Activated CD8-positive, alpha-beta T cell treated with anti-CD3 and anti-CD28 coated beads for 36 hours (primary cell): ENCODE results near the gene REXO1. TPM values are rescaled to one million over a fixed set of nuclear protein-coding genes. Genes with fewer than 3 reads are reported as not detected.
"Not testable (repeated sequence)": the region's sequence is repeated elsewhere in the genome, so short reads cannot be mapped to it uniquely, and the experiment has no call there.

Source experiments
- ATAC-seq: fragments of 200-7000 bp; cut with Tn5 transposase; one replicate; pipeline ENCODE4 v1.10.0; 2021; ENCODE audit warnings: mild to moderate bottlenecking, moderate library complexity
- CTCF ChIA-PET: fragments of 350-600 bp; sonication (Branson Sonifier 250); formaldehyde crosslinking; loops from one replicate; lab custom pipeline; 2021; ENCODE audit warnings: antibody characterized with exemption; lab: Charles Lee
- POLR2A ChIA-PET: fragments of 350-600 bp; sonication (Branson Sonifier 250); formaldehyde crosslinking; loops from one replicate; lab custom pipeline; 2021; ENCODE audit warnings: antibody characterized with exemption; lab: Charles Lee
- DNase-seq: peaks from one replicate; pipeline ENCODE4 v3.0.0-alpha.2; 2020
- H3K27ac Mint-ChIP-seq: one replicate; pipeline ENCODE4 v1.8.0; 2021; ENCODE audit warnings: mild to moderate bottlenecking, mixed read lengths
- H3K27me3 Mint-ChIP-seq: one replicate; pipeline ENCODE4 v1.8.0; 2021; ENCODE audit warnings: mixed read lengths
- H3K36me3 Mint-ChIP-seq: one replicate; pipeline ENCODE4 v1.8.0; 2021; ENCODE audit warnings: low read depth, mixed read lengths
- H3K4me1 Mint-ChIP-seq: one replicate; pipeline ENCODE4 v1.8.0; 2021; ENCODE audit warnings: low read depth, mixed read lengths
- H3K4me3 Mint-ChIP-seq: one replicate; pipeline ENCODE4 v1.8.0; 2021; ENCODE audit warnings: mild to moderate bottlenecking, moderate library complexity, mixed read lengths
- H3K9me3 Mint-ChIP-seq: one replicate; pipeline ENCODE4 v1.8.0; 2021; ENCODE audit warnings: mixed read lengths
- intact Hi-C: fragments of 100-400 bp; cut with micrococcal nuclease; formaldehyde crosslinking; loops from one replicate; pipeline ENCODE4 v1.10.0; 2022
- total RNA-seq, 2 experiments: library from RNA; stranded (reverse); gene quantifications; one replicate each; pipeline ENCODE4 v1.2.3, GENCODE V29; 2021
- TF ChIP-seq, protein P1 (sequence below): fragments of 200-600 bp; IDR thresholded peaks from one replicate; pipeline ENCODE4 v1.8.0; 2022; ENCODE audit warnings: antibody characterized with exemption, mild to moderate bottlenecking

The REXO1 gene
- total RNA-seq, 2 experiments from 2014 or later, result 43.4 to 46.8 TPM

DNA sequence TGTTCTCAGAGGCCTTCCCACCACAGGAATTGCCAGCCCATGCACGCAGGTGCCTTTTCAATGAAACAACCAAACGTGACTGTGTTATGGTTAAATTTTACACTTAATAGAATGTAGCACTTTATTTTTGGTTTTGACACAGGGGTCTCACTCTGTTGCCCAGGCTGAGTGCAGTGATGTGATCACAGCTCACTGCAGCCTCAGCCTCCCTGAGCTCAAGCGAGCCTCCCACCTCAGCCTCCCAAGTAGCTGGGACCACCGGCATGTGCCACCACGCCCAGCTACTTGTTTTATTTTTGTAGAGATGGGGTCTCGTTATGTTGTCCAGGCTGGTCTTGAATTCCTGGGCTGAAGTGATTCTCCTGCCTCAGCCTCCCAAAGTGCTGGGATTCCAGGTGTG, 43.4 kb downstream of the REXO1 start:
- no peaks in the 10 kb centered on the region for H3K9me3 Mint-ChIP-seq
- H3K27me3 Mint-ChIP-seq, result no peaks in the 10 kb centered on the region
- ChIA-PET CTCF (interaction anchor here (2.0 kb wide), 1 partner anchor 9 kb away, joined by 7 read pairs; no protein-coding TSS in a partner anchor), POLR2A (no interaction called here)
- no peaks in the 10 kb centered on the region for H3K4me1 Mint-ChIP-seq
- no peak overlapping the region for H3K4me3 Mint-ChIP-seq
- ATAC-seq, result no peak
- H3K36me3 Mint-ChIP-seq, result no peaks in the 10 kb centered on the region
- no peak overlapping the region for H3K27ac Mint-ChIP-seq
- intact Hi-C loops, result no loop called here
- TF ChIP-seq, protein P1, sequence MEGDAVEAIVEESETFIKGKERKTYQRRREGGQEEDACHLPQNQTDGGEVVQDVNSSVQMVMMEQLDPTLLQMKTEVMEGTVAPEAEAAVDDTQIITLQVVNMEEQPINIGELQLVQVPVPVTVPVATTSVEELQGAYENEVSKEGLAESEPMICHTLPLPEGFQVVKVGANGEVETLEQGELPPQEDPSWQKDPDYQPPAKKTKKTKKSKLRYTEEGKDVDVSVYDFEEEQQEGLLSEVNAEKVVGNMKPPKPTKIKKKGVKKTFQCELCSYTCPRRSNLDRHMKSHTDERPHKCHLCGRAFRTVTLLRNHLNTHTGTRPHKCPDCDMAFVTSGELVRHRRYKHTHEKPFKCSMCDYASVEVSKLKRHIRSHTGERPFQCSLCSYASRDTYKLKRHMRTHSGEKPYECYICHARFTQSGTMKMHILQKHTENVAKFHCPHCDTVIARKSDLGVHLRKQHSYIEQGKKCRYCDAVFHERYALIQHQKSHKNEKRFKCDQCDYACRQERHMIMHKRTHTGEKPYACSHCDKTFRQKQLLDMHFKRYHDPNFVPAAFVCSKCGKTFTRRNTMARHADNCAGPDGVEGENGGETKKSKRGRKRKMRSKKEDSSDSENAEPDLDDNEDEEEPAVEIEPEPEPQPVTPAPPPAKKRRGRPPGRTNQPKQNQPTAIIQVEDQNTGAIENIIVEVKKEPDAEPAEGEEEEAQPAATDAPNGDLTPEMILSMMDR, result no peak
- no peak for DNase-seq

DNA sequence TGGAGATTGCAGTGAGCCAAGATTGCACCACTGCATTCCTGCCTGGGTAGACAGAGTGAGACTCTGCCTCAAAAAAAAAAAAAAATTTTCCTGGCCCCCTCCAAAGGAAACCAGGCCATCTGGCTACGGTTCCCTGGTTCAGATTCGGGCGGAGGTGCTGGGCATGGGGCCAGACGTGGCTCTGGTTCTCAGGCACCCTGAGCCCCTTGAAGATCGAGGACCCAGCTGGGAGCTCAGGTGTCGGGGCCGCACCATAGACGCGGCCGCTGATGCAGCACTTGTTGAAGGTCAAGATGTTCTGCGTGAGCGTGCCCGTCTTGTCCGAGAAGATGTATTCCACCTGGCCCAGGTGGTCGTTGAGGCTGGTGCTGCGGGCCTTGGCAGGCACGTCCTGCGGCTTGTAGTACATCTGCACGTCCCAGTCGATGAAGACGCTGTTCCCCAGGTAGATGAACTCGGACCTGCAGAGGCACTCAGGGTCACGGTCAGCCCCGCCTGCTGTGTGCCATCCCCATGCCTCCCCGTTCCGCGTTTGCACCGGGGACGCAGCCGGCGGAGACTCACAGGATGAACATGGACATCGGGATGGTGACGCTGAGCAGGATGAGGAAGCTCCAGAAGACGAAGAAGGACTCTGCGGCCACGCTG, 48.5 kb downstream of the REXO1 start:
- Mint-ChIP-seq H3K4me3 (no peak overlapping the region), H3K4me1 (peaks cover 3% of the 10 kb centered on the region), H3K36me3 (no peaks in the 10 kb centered on the region), H3K27me3 (peaks cover 4% of the 10 kb centered on the region), H3K9me3 (no peaks in the 10 kb centered on the region), H3K27ac (no peak overlapping the region)
- POLR2A ChIA-PET, result no interaction called here
- DNase-seq (no peak), ATAC-seq (no peak)
- intact Hi-C loops, result no loop called here
- CTCF ChIA-PET, result interaction anchor here (1.0 kb wide), 1 partner anchor 29 kb away, joined by 3 read pairs; no protein-coding TSS in a partner anchor
- TF ChIP-seq, protein P1, result no peak

DNA sequence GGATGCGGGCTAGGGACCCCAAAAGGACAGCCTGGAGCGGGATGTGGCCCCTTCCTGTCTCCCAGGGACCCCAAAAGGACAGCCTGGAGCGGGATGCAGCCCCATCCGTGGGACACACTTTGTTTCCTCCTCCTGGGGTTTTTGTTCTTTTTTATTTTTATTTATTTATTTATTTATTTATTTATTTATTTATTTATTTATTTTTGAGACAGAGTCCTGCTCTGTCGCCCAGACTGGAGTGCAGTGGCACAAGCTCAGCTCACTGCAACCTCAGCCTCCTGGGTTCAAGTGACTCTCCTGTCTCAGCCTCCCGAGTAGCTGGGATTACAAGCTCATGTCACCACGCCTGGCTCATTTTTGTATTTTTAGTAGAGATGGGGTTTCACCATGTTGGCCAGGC, 51.0 kb downstream of the REXO1 start:
- H3K9me3 Mint-ChIP-seq, ATAC-seq, H3K36me3 Mint-ChIP-seq, intact Hi-C loops, DNase-seq, POLR2A ChIA-PET, H3K27ac Mint-ChIP-seq, H3K4me1 Mint-ChIP-seq, H3K4me3 Mint-ChIP-seq, H3K27me3 Mint-ChIP-seq: not testable (repeated sequence)
- CTCF ChIA-PET, result interaction anchor here (1.1 to 5.9 kb wide), 5 partner anchors 9 to 251 kb away, joined by 3 to 40 read pairs (median 6); no protein-coding TSS in a partner anchor

DNA sequence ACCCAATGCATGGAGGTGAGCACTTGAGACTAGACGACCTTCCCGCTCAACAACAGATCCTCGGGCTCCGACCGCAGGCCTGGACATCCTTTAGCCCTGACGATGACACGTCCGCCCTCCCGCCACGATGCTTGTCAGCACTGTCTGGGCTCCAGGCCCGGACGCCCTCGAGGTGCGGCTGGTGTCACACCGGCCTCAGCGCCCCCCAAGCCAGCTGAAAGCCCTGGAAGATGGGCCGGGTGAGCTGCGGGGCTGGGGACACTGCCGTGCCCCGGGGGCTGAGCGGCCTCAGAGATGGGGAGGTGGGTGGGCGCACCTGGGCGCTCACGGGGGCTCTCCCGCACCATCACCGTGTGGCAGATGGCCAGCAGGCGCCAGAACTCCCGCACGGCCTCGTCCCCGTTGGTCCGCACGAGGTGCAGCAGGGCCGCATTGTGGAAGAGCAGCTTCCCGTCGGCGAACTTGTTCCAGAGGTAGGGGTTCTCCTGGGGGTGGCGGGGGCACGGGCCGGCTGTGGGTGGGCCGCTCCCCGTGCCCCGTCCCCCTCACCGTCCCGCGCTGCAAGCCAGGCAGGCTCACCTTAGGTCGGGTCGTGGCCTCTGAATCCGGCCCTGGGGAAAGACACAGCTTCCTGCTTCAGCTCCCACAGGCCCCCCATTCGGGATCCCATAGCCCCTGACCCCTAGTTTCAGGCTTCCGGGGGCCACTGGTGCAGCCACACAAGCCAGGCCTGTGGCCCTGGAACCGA, 51.7 kb downstream of the REXO1 start:
- DNase-seq (no peak), ATAC-seq (no peak)
- CTCF ChIA-PET, result interaction anchor here (0.5 to 5.9 kb wide), 10 partner anchors 9 to 250 kb away, joined by 3 to 40 read pairs (median 8); no protein-coding TSS in a partner anchor
- H3K9me3 Mint-ChIP-seq, result no peaks in the 10 kb centered on the region
- H3K27ac Mint-ChIP-seq, result no peak overlapping the region
- H3K4me3 Mint-ChIP-seq, result no peak overlapping the region
- TF ChIP-seq, protein P1, result no peak
- peaks cover 4% of the 10 kb centered on the region for H3K27me3 Mint-ChIP-seq
- no peaks in the 10 kb centered on the region for H3K36me3 Mint-ChIP-seq
- peaks cover 8% of the 10 kb centered on the region for H3K4me1 Mint-ChIP-seq
- intact Hi-C loops, result no loop called here
- POLR2A ChIA-PET, result no interaction called here

GRCh38 chr19:1794424-1795172, 53.7 kb downstream of the REXO1 start:
- H3K27ac Mint-ChIP-seq, result no peak overlapping the region
- H3K4me3 Mint-ChIP-seq, result no peak overlapping the region
- DNase-seq (peak; percentile 43), ATAC-seq (peak; percentile 34)
- intact Hi-C loops, result no loop called here
- POLR2A ChIA-PET, result interaction anchor here (1.0 kb wide), 1 partner anchor 11 kb away, joined by 3 read pairs; no protein-coding TSS in a partner anchor
- CTCF ChIA-PET, result interaction anchor here (1.0 to 5.9 kb wide), 11 partner anchors 12 to 253 kb away, joined by 3 to 40 read pairs (median 7); no protein-coding TSS in a partner anchor
- no peaks in the 10 kb centered on the region for H3K36me3 Mint-ChIP-seq
- peaks cover 6% of the 10 kb centered on the region for H3K27me3 Mint-ChIP-seq
- H3K9me3 Mint-ChIP-seq, result no peaks in the 10 kb centered on the region
- TF ChIP-seq, protein P1, result no peak
- H3K4me1 Mint-ChIP-seq, result peaks cover 8% of the 10 kb centered on the region
